ENCODE data around the gene CCS.
"Not testable (repeated sequence)": the region's sequence is repeated elsewhere in the genome, so short reads cannot be mapped to it uniquely, and the experiment has no call there.

CCS gene

DNA sequence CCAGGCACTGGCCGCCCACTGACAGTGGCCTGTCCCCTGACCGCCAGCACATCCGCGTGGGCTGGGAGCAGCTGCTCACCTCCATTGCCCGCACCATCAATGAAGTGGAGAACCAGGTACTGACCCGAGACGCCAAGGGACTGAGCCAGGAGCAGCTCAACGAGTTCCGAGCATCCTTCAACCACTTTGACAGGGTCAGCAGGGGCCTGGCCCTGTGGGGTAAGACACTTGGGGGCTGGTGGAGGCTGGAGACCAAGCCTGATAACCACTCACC lies 31.1 kb upstream of the CCS start:
- DNase-seq = no peak

DNA sequence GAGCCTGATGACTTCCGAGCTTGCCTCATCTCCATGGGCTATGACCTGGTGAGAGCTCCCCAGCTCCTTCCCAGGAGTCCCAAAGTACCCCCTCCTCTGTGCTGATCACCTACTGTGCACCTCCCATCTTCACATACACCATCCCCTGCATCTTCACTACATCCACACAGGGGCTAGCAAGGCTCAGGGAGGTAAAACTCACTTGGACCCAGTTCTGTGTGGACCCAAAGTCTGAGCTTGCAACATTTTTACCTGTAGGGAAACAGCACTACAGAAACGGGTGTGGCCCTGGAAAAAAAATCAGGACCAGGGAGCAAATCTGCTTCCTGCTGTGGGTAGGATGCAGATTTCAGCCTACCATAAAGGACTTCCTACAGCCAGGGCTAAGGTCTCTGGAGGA lies 30.7 kb upstream of the CCS start:
- no peak for DNase-seq

DNA sequence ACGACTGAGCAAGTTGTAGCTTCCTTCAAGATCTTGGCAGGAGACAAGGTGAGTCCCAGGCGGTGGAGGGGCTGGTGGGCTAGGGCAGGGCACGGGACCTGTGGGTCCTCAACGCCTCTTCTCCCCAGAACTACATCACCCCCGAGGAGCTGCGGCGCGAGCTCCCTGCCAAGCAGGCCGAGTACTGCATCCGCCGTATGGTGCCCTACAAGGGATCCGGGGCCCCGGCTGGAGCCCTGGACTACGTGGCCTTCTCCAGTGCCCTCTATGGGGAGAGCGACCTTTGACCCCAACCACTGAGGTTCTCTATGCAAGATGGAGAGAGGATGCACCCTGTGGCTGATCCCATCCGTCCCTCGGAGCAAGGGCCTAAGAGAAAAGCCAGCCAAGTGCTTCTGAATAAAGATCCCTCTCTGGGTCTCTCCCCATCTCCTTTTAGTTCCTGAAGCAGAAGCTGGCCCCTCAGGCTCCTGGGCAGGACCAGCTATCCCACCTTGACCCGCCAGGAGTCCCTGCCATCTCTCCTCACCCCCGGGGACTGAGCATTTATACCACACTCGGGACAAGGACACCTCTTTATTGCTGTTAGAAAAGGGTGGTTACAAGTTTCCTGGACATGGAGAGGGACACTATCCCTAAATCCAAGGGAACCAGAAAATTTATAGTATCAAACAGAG lies 29.9 kb upstream of the CCS start:
- no peak for DNase-seq

DNA sequence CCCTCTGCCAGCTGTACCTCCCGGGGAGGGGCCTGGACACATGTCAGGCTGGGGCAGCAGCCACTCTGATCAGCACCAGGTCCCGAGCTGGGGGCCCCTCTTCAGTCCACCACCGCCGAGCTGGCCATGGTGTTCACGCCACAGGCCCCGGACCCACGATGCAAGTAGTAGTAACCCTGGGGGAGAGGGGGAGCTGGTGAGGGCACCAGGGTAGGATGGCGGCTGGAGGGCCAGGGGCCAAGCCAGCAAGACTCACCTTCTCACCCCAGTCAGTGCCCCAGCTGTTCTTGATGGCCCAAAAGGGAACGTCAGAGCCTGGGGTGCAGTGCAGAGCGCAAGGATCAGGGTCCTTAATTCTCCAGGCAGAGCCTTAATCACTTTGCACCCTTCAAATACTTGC lies 29.2 kb upstream of the CCS start:
- no peak for DNase-seq

DNA sequence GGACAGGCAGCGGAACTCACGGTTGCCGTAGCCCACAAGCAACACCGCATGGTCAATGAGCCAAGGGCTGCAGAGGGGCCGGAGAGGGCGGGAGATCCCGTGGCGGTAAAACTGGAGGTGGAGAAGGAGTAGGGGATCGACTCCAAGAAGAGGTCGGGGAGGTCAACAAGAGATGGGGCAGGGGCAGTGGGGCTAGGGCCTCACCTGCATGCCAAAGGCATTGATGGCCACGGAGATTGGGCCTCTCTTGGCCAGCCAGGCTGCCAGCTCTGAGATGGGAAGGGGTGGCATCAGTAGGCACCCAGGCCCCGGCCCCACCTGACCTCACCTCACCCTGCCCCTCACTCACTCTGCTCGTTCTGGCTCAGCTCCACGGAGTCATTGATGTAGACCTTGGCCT lies 28.4 kb upstream of the CCS start:
- no peak for DNase-seq

DNA sequence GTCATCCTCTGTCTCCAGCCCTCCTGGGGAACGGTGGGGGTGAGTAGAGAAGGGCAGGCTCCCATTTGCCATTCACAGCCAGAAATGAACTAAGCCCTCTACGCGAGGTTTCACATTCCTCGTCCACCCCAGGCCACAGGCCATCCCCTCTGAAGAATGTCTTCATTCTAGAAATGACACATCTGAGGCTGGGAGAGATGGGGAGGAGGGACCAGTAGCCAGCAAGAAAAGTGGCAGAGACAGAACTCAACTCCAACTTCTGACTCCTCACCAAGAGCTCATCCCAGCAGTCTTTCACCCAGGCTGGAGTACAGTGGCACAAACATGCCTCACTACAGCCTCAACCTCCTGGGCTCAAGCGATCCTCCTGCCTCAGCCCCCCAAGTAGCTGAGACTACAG lies 28.0 kb upstream of the CCS start:
- no peak for DNase-seq

DNA sequence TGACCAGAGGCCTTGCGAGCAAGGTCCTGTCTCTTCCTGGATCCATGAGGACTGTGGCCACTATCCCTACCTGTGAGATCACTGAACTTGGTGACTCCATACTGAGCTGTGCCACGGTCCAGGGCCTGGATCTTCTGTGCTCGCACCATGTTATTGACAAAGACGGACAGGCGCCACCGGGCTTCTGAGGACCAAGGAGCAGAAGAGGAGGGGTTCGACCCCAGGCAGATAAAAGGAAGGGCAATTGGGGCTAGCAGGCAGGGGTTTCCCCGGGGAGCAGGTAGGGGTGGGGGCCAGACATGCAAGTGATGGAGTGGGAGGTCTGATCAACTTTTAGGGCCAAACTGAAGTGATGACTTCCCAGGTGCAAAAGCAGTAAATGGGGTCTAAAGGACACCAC lies 26.8 kb upstream of the CCS start:
- DNase-seq = no peak

DNA sequence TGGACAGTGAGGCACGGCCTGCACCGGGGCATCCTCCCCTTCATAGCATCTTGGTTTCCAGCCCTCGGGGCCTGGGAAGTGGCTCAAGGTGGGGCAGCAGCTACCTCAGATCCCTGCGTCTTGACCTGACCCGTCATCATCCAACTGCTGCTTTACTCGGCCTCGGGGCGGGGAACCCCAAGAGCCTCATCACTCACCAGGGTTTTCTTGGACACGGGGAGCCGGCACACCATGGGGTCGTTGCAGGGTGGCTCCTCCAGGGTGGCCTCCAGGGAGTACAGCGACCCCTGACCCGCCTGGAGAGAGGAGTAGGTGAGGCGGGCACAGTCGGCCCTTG lies 25.2 kb upstream of the CCS start:
- DNase-seq = no peak

DNA sequence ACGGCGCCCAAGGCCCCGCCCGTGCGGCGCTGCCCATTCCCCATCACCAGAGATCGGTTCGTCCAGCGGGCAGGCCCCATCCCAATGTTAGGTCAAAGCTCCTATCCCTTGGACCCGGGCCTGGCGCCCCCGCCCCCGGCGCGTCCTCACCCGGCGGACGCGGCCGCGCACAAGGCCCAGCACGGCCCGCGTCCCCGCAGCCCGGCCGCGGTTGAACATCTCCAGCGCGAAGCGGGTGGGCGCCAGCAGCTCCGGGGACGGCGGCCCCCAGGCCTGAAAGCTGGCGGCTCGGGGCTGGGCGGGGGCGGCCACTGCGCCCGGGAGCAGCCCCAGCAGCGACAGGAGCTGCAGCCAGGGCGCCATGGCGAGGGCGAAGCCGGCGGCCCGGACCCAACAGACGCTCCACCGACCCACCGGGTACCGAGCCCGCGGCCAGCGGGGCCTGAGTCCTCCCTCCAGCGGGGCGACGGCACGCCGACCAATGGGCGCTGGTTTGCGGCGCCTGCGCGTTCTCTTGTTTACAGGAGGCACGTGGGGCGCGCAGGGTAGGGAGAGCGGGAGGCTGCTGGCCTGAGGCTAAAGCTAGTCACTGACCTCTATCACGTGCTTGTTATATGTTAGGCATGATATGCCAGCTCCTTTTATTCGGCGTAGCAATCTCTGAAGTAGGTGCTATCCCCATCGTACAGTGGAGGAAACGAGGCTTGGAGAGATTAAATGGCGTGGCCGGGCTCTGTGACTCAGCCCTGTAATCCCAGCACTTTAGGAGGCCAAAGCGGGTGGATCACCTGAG lies 24.7 kb upstream of the CCS start, which contains the start of gene CTSF:
Gene CTSF, minus strand, starts transcription at position 483 of the 793 bp plus-strand sequence. Its CDS starts 120 bp downstream, at position 363.
- peak; percentile 74 for DNase-seq

DNA sequence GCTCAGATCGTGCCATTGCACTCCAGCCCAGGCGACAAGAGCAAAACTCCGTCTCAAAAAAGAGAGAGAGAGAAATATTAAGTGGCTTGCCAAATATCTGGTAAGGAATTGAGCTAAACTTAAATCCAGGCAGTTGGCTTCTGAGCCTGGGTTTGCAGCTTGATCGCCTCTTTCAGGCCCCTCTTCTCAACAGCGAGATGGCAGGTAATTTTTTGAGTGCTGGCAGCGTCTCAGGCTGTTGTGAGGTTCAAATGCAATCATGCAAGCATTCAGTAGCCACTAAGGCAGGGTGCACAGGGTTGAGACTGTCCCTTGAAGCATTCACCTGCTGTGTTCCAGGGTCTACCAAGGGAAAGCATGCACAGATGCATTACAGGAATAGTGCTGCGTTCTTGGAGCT lies 23.9 kb upstream of the CCS start:
- no peak for DNase-seq

DNA sequence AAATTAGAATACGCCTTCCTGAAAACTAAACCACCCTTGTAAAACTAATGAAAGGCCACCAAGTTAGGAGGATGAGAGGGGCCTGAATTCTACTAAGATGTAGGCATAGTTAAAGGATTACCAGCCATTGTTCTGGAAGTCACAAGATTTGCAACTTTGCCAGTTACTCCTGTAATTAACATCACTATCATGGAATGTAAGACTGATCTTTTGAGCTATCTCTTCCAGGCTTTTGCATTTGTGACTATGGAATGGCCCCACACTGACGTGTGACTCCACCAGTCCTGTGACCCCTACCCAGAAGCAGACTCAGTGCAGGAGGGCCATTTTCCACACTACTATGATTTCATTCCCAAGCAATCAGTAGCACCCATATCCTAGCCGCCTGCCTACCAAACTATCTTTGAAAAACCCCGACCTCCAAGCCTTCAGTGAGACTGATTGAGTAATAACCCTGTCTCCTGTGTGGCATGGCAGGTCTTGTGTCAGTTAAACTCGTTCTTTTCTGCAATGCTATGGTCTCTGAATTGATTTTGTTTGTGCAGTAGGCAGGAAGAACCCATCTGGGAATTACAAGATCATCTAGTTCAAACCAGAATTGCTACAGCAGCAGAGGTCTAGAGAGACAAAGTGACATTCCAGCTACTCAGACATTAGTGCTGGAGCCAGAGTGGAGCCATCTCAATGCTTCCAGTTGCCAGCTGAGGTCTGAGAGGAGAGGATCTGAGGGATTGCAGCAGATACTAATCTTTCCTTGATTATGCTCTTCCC lies 22.7 kb upstream of the CCS start:
- no peak for DNase-seq

DNA sequence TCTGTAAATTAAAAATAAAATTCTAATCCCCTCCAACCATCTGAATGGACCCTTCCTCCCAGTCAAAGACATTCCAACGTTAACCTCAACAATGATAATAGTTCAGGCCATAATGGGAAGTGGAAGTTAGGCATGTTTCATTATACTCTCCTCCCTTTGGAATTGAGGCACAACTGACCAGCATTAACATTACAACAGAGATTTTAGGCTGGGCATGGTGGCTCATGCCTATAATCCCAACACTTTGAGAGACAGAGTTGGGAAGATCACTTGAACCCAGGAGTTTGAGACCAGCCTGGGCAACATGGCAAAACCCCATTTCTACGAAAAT lies 22.2 kb upstream of the CCS start:
- DNase-seq = no peak

DNA sequence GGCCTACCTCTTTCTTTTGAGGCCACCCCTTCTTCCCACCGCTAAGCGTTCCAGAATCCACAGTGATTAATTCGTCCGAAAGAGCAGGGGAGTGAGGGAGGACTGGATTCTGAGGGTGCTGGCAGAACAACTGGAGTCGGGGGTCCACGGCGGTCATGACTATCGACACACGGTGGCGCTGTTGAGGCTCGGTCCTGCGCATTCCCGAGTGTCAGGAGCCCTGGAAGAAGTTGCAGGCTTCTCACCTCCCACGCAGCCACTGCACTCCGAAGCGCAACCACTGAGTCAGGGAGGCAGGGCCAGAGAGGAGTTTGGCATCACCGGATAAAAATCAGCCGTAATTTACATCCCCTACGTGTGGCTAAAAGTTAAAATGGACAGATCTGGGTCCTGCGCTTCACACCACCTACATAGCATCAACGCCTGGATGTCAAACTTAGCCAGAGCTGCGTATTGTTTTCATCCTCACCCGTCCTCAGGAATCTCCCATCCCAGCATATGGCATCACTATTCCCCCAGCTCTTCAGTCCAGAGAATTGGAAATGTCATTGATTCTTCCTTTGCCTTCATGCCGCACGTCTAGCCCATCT lies 13.9 kb upstream of the CCS start:
- DNase-seq = peak; percentile 64

DNA sequence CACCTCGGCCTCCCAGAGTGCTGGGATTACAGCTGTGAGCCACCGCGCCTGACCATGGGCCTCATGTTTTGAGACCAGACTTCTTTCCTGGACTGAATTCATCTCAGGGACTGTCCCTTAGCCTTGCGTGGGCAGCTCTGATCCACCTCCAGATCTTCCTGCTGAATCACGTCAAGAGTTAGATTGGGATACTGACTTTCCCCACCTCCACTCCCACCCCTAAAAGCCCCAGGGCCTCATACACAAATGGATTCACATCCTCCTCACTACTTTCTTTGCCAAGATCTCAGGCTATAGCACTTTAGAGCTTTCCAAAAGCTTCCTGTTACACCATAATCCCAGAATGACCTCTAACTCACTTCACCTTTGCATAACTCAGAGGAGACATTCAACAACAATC lies 12.2 kb upstream of the CCS start:
- DNase-seq = no peak

DNA sequence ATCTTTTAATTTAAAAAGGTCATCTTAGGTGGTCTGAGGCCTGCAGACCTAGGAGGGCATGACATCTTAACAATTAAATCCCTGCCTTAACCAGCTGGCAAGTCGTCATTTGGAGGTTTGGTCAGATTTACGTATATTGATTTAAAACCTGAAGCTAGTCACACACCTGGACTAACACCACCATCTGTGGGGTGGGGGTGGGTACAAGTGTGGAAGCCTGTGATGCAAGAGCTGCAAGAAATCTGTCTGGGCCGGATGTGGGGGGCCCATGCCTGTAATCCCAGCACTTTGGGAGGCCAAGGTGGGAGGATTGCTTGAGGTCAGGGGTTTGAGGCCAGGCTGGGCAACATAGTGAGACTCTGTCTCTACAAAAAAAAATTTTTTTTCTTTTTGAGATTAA lies 11.7 kb upstream of the CCS start:
- DNase-seq = no peak

DNA sequence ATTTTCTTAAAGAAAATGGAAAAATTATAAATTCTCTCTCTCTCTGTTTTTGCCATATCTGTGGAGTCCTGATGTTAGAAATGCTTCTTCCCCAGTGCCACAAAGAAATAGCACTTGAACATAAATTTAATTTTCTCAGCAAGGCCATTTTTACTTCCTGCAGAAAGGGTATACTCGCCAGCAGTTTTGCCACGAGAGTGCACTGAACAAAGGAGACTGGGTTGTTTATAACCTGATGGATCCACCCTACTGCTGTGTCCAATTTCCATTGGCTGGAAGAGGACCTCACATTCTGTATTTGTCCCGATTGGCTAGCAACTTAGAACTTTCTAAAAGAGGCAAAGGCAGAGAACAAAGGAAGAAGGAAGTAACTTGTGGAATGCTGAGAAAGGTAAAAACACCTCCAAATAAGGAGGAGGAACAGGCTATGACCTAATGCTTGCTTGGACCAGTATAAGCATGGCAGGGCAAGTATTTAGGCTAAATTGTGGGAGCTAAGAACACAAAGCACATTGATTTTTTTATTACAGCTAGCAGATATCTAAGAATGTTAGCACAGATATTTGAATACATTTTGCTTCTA lies 10.3 kb upstream of the CCS start:
- DNase-seq = not testable (repeated sequence)

DNA sequence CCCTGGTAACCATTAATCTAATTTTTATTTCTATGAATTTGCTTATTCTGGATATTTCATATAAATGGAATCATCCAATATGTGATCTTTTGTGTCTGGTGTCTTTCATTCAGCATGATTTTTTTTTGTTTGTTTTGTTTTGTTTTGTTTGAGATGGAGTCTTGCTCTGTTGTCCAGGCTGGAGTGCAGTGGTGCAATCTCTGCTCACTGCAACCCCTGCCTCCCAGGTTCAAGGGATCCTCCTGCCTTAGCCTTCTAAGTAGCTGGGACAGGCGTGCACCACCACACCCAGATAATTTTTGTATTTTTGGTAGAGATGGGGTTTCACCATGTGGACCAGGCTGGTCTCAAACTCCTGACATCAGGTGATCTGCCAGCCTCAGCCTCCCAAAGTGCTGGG lies 7.5 kb upstream of the CCS start:
- not testable (repeated sequence) for DNase-seq

DNA sequence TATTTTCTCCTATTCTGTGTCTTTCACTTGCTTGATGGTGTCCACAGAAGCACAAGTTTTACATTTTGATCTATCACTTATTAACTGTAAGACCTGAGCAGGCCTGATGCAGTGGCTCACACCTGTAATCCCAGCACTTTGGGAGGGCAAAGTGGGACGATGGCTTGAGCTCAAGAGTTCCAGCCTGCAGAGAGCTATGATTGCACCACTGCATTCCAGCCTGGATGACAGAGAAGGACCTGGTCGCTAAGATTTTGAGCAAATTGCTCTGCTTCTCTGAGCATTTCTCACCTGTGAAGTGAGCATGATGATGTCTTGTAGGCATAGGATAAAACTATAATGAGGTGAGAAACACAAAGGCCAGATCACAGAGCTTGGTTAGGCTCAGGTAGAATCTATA lies 6.8 kb upstream of the CCS start:
- no peak for DNase-seq

DNA sequence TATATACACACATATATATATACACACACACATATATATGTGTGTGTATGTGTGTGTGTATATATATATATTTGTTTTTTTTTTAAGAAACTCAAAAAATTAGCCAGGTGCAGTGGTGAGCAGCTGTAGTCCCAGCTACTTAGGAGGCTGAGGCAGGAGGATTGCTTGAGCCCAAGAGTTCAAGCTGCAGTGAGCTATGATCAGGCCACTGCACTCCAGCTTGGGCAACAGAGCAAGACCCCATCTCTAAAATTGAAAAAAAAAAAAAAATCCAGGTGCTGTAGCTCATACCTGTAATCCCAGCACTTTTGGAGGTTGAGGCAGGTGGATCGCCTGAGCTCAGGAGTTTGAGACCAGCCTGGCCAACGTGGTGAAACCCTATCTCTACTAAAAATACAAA lies 3.7 kb upstream of the CCS start:
- DNase-seq = not testable (repeated sequence)

DNA sequence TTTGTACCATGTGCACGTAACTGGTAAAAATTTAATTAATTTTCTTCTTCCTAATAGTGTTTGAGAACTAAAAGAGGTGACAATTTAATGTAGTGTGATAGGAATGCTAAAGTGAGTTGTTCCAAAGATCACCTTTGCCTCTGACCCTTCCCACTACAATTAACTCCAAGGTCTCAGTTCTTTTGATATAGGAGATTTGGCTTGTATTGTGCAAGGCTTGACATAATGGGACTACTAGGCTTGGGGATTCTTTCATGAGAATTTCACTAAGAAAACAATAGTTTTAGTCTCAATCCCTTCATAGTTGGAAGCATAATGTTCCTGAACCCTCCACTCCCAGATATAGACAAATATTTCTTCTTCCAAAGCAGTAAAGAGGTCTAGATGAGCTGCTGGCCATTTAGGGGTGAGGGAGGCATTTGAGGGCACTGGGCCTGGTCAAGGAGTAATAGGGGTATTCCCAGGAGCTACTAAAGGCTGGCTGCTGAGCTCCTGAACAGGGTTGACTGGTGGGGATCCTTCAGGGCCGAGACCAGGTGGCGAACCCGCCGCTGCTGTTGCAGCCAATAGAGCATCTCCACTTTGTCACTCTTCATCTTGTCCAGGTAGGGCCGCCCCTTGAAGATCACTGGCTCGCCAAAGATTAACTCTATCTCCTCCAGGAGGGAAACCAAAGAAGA lies 2.8 kb upstream of the CCS start:
- no peak for DNase-seq

DNA sequence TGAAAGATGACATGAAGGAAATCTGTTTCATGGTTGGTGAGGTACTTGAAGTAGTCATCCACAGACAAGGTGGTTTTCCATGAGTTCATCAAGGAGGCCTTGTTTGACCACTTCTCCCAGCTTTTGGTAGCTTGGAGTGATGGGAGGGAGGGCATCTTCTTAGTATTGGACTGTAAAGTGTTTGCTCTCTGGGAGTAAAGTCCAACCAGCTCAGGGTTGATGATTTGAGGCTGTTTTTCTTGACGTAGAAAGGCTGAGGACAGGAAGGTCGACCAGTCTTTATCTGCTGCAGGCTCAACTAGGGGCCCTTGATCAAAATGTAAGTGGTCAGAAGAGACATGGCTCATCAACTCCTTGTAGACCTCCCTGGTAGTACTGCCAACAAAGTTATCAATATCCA lies 1.8 kb upstream of the CCS start:
- DNase-seq = no peak

DNA sequence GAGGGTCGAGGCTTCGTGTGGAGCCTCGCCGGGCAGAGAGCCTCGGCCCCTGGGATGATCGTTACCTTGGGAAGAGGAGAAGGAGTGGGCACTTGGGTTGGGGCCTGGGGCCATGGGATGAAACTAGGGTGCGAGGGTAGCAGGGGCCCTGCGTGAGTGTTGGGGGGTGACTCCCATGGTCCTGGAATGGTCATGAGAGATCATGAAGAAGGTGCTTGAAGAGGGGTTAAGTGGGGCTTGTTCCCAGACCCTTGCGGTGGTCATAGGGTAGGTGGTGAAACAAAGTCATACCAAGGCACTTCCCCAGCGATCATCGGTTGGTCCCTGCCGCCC lies 284 bp downstream of the CCS start:
- peak; percentile 21 for DNase-seq

DNA sequence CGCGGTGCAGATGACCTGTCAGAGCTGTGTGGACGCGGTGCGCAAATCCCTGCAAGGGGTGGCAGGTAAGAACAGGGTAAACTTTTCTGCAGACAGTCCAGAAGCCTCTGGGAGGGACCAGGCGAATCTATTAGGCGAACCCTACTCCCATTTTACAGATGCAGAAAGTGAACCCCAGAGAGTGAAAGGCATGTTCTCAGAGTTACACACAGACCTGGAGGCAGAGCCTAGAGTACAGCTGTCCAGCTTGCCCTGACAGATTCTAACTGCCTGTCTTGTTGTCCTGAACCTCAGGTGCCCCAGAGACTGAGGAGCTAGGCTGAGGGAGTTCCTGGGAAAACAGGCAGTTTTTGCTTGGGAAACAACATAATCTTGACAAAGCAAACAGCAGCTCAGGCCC lies 665 bp downstream of the CCS start:
- DNase-seq = no peak

Data from RPMI8226 (cell line).